Camera-type eye (tissue), 1 donor: ENCODE results near the gene TUBB3. TPM values are rescaled to one million over a fixed set of nuclear protein-coding genes. Genes with fewer than 3 reads are reported as not detected.

ENCODE experiments used
- total RNA-seq: library from RNA; depleted of rRNA; stranded (reverse); fragments of >200 nt; gene quantifications from one replicate; pipeline ENCODE4 v1.2.3, GENCODE V29; 2014

TUBB3 gene
- 294 TPM for total RNA-seq

GRCh38 chr16:89922884-89923639 lies at the start of gene TUBB3:
Gene TUBB3, plus strand, starts transcription at chr16:89923342. Its CDS starts 60 bp downstream, at chr16:89923402.

GRCh38 chr16:89918453-89919347 lies 4.4 kb upstream of the TUBB3 start, which contains the start of gene MC1R:
Gene MC1R, plus strand, starts transcription at chr16:89918862. Its CDS starts 397 bp downstream, at chr16:89919259.

Other genes starting within 250 kb of the TUBB3 start
- 60.5 TPM for gene CDK10, start 236.7 kb upstream of the TUBB3 start, total RNA-seq
- gene SPATA2L, start 221.6 kb upstream of the TUBB3 start, total RNA-seq = 12.7 TPM
- gene VPS9D1, start 202.4 kb upstream of the TUBB3 start, total RNA-seq = 12.1 TPM
- gene ZNF276, start 201.8 kb upstream of the TUBB3 start, total RNA-seq = 78.6 TPM
- 17.5 TPM for gene FANCA, start 106.7 kb upstream of the TUBB3 start, total RNA-seq
- 16.1 TPM for gene SPIRE2, start 94.9 kb upstream of the TUBB3 start, total RNA-seq
- 183 TPM for gene TCF25, start 49.8 kb upstream of the TUBB3 start, total RNA-seq
- gene MC1R, start 4.5 kb upstream of the TUBB3 start, total RNA-seq = 5.7 TPM
- gene DEF8, start 25.4 kb downstream of the TUBB3 start, total RNA-seq = 80.8 TPM
- 18.1 TPM for gene DBNDD1, start 96.1 kb downstream of the TUBB3 start, total RNA-seq
- not detected for gene PRDM7, start 154.0 kb downstream of the TUBB3 start, total RNA-seq